ENCODE data around the gene KAZALD1. TPM values are rescaled to one million over a fixed set of nuclear protein-coding genes. Genes with fewer than 3 reads are reported as not detected.

KAZALD1 gene
- polyA plus RNA-seq: 29.0 TPM
- long read RNA-seq, donor 1, partial matches to known transcripts: 0 of 4 reads
- long read RNA-seq, donor 1, other reads (novel, unspliced or antisense): 0 of 4 reads
- long read RNA-seq, donor 2, transcript KAZALD1-202 (2 exons, 1,134 nt): major isoform, 6 of 12 reads
- long read RNA-seq, donor 2, transcript KAZALD1-206 (1 exons, 665 nt): minor isoform, 5 of 12 reads
- long read RNA-seq, donor 2, partial matches to known transcripts: 0 of 12 reads
- long read RNA-seq, donor 2, other reads (novel, unspliced or antisense): 0 of 12 reads
- long read RNA-seq, donor 3: 0 reads
- long read RNA-seq, donor 4, partial matches to known transcripts: 0 of 1 reads
- long read RNA-seq, donor 4, other reads (novel, unspliced or antisense): 0 of 1 reads
- long read RNA-seq, donor 5, partial matches to known transcripts: 0 of 5 reads
- long read RNA-seq, donor 5, other reads (novel, unspliced or antisense): 0 of 5 reads
- long read RNA-seq, donor 6, transcript KAZALD1-202 (2 exons, 1,134 nt): major isoform, 6 of 7 reads
- long read RNA-seq, donor 6, partial matches to known transcripts: 0 of 7 reads
- long read RNA-seq, donor 6, other reads (novel, unspliced or antisense): 0 of 7 reads
- long read RNA-seq, donor 7, partial matches to known transcripts: 0 of 1 reads
- long read RNA-seq, donor 7, other reads (novel, unspliced or antisense): 0 of 1 reads
- long read RNA-seq, donor 8, transcript KAZALD1-202 (2 exons, 1,134 nt): major isoform, 7 of 10 reads
- long read RNA-seq, donor 8, partial matches to known transcripts: 0 of 10 reads
- long read RNA-seq, donor 8, other reads (novel, unspliced or antisense): 0 of 10 reads
- long read RNA-seq, donor 9, partial matches to known transcripts: 0 of 9 reads
- long read RNA-seq, donor 9, other reads (novel, unspliced or antisense): 0 of 9 reads
- long read RNA-seq, donor 10, transcript KAZALD1-202 (2 exons, 1,134 nt): major isoform, 6 of 11 reads
- long read RNA-seq, donor 10, partial matches to known transcripts: 0 of 11 reads
- long read RNA-seq, donor 10, other reads (novel, unspliced or antisense): 0 of 11 reads
- long read RNA-seq, donor 11, partial matches to known transcripts: 0 of 1 reads
- long read RNA-seq, donor 11, other reads (novel, unspliced or antisense): 0 of 1 reads

DNA sequence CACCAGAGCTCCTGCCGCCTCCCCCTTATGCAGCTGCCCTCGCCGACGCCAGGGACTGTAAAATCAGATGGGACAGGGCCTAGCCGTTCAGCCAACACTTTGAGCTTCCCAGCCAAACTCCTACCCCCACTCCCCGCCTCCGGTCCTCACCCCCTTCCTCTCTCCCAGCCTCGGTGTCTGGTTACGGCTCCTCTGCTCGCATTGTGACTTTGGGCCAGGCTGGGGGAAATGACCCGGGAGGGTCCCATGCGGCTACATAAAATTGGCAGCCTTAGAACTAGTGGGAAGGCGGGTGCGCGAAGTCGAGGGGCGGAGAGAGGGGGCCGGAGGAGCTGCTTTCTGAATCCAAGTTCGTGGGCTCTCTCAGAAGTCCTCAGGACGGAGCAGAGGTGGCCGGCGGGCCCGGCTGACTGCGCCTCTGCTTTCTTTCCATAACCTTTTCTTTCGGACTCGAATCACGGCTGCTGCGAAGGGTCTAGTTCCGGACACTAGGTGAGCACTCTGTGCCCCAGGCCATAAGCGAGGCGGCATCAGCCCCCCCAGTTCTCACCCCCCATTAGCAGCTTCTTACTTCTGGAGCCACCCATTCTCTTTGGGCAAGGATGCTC lies at the start of gene KAZALD1:
KAZALD1 (plus strand) TSS at position 366 of the 608 bp plus-strand sequence. CDS start 604 bp downstream, outside the sequence.
- no CpG with 5 or more reads among the region's 31 CpGs for WGBS (ENCODE audit: insufficient coverage, low lambda C conversion rate)
- H3K4me1 ChIP-seq (ENCODE audit: control insufficient read depth, insufficient read depth, low read length): peaks cover 53% of the 10 kb centered on the region
- H3K27ac ChIP-seq (ENCODE audit: low read length): peak within 1 kb of the TSS; percentile 99
- DNase-seq: peak in 1 of 2 donors; percentile 46
- H3K4me3 ChIP-seq (ENCODE audit: low read length): peak within 1 kb of the TSS; percentile 96
- peaks cover 4% of the 10 kb centered on the region for H3K9me3 ChIP-seq (ENCODE audit: control insufficient read depth, low read depth, low read length)
- H3K27me3 ChIP-seq (ENCODE audit: control insufficient read depth, insufficient read depth, low read length): peaks cover 5% of the 10 kb centered on the region
- no peaks in the 10 kb centered on the region for H3K36me3 ChIP-seq (ENCODE audit: control insufficient read depth, insufficient read depth, low read length)

DNA sequence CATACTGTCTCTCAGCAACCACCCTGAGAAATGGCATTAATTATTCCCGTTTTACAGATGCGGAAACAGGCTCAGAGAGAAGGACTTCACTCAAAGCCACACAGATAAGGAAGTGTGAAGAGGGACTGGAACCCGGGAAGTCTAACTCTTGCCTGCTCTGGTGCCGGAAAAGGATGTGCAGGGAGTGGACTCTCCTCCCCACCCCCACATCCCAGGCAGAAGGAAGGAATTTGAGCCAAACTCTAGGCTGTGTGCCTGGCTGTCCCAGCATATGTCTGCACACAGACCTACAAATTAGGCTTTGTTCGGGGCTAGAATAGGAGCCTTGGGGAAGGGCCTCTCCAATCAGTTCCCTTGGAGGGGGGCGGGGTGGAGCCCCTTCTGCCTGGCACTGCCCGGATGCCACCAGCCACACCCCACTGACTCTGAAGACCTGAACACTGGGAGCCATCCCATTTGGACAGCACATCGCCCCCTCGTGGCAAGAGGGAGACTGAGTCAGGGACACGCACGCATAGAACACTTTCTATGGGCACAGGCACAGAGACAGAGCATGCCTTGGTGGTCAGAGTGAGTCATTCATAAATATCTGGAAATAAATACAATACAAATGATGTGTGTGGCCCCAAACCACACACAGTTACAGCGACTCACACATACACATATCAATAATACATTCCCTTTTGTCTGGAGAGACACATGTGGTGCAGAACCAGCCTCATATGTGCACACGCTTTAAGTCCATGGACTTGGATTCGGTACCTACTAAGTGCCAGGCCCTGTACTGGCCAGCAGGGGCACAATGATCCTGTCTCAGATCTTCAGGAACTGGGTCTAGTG lies 49.0 kb upstream of the KAZALD1 start:
- Histone ChIP-seq H3K4me3 (ENCODE audit: low read length) (no peak overlapping the region), H3K36me3 (ENCODE audit: control insufficient read depth, insufficient read depth, low read length) (peaks cover 8% of the 10 kb centered on the region), H3K27ac (ENCODE audit: low read length) (no peak overlapping the region), H3K4me1 (ENCODE audit: control insufficient read depth, insufficient read depth, low read length) (peaks cover 29% of the 10 kb centered on the region), H3K9me3 (ENCODE audit: control insufficient read depth, low read depth, low read length) (no peaks in the 10 kb centered on the region), H3K27me3 (ENCODE audit: control insufficient read depth, insufficient read depth, low read length) (no peaks in the 10 kb centered on the region)
- WGBS (ENCODE audit: insufficient coverage, low lambda C conversion rate): no CpG with 5 or more reads among the region's 14 CpGs
- DNase-seq: peak; percentile 74 to 81

DNA sequence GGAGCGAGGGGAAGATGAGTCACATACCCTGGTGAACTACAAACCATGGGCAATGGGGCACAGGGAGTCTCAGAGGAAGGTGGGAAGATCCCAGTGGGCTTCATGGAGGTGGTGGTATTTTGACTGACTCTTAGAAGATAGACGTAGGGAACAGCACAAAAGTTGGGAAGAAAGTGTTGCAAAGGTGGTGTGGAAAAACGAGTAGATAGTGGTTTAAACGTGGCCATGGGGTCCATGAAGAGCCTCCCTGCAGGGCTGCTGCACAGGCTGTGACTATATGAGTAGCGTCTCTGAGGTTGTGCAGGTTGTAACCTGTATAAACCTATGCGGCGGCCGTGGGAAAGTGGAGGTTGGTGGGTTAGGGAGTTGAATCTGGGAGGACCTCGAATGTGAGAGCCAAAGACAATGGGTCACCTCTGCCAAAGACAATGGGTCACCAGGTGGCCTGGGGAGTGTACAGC lies 48.4 kb upstream of the KAZALD1 start:
- H3K27ac ChIP-seq (ENCODE audit: low read length): no peak overlapping the region
- peaks cover 3% of the 10 kb centered on the region for H3K36me3 ChIP-seq (ENCODE audit: control insufficient read depth, insufficient read depth, low read length)
- DNase-seq: no peak

DNA sequence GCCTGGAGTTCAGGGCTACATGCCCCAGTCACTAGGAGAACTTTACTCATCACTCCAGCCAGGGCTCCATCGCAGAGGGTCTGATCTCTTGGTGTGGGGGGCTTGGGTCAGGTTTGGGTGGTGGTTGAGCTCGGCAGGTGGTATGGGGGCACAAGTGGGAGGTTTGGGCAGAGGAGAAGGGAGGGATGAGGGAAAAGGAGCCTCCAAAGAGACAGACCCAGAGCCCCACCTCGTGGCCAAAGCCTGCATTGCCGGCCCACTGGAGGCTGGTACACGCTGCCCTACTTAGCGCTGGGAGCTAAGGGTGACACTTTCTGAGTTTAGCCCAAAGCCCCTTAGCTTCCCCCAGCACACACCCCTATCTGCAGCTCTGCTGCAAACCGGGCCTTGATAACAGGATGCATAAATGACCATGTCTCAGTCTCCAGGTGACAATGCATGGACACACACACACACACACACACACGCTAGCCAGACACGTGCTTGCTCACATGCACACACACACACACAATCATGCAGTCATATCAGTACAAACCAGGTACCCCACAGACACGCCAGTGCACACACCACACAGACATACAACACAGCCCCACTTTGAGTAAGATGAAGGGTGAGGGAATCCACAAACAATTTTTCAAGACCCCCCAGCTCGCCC lies 47.4 kb upstream of the KAZALD1 start:
- H3K4me3 ChIP-seq (ENCODE audit: low read length): no peak overlapping the region
- H3K27me3 ChIP-seq (ENCODE audit: control insufficient read depth, insufficient read depth, low read length): peaks cover 4% of the 10 kb centered on the region
- no peak overlapping the region for H3K27ac ChIP-seq (ENCODE audit: low read length)
- peaks cover 3% of the 10 kb centered on the region for H3K36me3 ChIP-seq (ENCODE audit: control insufficient read depth, insufficient read depth, low read length)
- no peaks in the 10 kb centered on the region for H3K9me3 ChIP-seq (ENCODE audit: control insufficient read depth, low read depth, low read length)
- H3K4me1 ChIP-seq (ENCODE audit: control insufficient read depth, insufficient read depth, low read length): peaks cover 29% of the 10 kb centered on the region
- DNase-seq: peak in 1 of 2 donors; percentile 60
- no CpG with 5 or more reads among the region's 11 CpGs for WGBS (ENCODE audit: insufficient coverage, low lambda C conversion rate)

More for the DNA sequence above, 48.4 kb upstream of the KAZALD1 start:
- peaks cover under 1% of the 10 kb centered on the region for H3K27me3 ChIP-seq (ENCODE audit: control insufficient read depth, insufficient read depth, low read length)
- H3K4me3 ChIP-seq (ENCODE audit: low read length): no peak overlapping the region
- no CpG with 5 or more reads among the region's 9 CpGs for WGBS (ENCODE audit: insufficient coverage, low lambda C conversion rate)
- peaks cover 29% of the 10 kb centered on the region for H3K4me1 ChIP-seq (ENCODE audit: control insufficient read depth, insufficient read depth, low read length)
- H3K9me3 ChIP-seq (ENCODE audit: control insufficient read depth, low read depth, low read length): no peaks in the 10 kb centered on the region

GRCh38 chr10:101014966-101015581 lies 46.7 kb upstream of the KAZALD1 start:
- 100% methylated on average over 2 of the region's 7 CpGs for WGBS (ENCODE audit: insufficient coverage, low lambda C conversion rate)
- no peak for DNase-seq
- H3K4me1 ChIP-seq (ENCODE audit: control insufficient read depth, insufficient read depth, low read length): peaks cover 29% of the 10 kb centered on the region
- no peak overlapping the region for H3K4me3 ChIP-seq (ENCODE audit: low read length)
- H3K27ac ChIP-seq (ENCODE audit: low read length): no peak overlapping the region
- no peaks in the 10 kb centered on the region for H3K9me3 ChIP-seq (ENCODE audit: control insufficient read depth, low read depth, low read length)
- H3K27me3 ChIP-seq (ENCODE audit: control insufficient read depth, insufficient read depth, low read length): peaks cover 4% of the 10 kb centered on the region
- peaks cover 3% of the 10 kb centered on the region for H3K36me3 ChIP-seq (ENCODE audit: control insufficient read depth, insufficient read depth, low read length)

DNA sequence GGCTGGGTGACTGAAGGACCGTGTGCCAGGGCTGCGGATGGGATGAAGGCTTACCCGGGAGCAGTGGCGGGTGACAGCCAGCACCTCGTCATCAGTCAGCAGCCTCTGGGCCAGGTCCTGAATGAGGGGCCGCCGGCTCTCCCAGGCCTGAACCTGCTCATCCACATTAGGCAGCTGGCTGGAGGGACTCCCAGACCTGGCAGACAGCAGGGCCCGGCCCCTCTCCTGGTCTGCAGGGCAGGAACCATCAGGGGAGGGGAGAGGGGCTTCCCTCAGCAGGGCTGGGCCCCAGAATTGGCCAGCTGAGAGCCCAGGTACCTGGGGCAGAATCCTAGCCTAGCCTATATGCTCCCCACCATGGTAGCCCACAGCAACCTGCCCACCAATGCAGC lies 46.2 kb upstream of the KAZALD1 start:
- no peak for DNase-seq
- H3K36me3 ChIP-seq (ENCODE audit: control insufficient read depth, insufficient read depth, low read length): peaks cover 4% of the 10 kb centered on the region
- no peak overlapping the region for H3K4me3 ChIP-seq (ENCODE audit: low read length)
- no peak overlapping the region for H3K27ac ChIP-seq (ENCODE audit: low read length)
- H3K9me3 ChIP-seq (ENCODE audit: control insufficient read depth, low read depth, low read length): no peaks in the 10 kb centered on the region
- WGBS (ENCODE audit: insufficient coverage, low lambda C conversion rate): no CpG with 5 or more reads among the region's 8 CpGs
- peaks cover 4% of the 10 kb centered on the region for H3K27me3 ChIP-seq (ENCODE audit: control insufficient read depth, insufficient read depth, low read length)
- H3K4me1 ChIP-seq (ENCODE audit: control insufficient read depth, insufficient read depth, low read length): peaks cover 29% of the 10 kb centered on the region

DNA sequence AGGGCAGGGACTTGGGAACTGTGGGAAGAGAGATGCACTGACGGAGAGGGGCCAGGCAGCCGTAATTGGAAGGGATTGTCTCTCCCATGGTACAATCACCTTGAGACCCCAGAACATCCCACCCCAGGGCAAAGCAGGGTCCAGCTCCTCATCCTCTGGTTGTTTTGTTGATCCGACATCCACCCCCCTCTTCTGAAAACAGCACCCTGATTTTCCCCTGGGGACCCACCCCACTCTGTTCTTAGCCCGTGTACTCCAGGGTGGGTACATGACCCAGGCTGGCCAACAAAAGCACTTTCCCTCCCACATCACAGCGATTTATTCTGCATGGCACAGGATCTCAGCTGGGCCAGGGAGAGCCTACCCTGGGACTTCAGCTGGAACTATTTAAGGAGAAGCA lies 45.0 kb upstream of the KAZALD1 start:
- no peak for DNase-seq
- no peak overlapping the region for H3K27ac ChIP-seq (ENCODE audit: low read length)
- WGBS (ENCODE audit: insufficient coverage, low lambda C conversion rate): 100% methylated on average over 1 of the region's 5 CpGs
- H3K4me1 ChIP-seq (ENCODE audit: control insufficient read depth, insufficient read depth, low read length): peaks cover 29% of the 10 kb centered on the region
- H3K36me3 ChIP-seq (ENCODE audit: control insufficient read depth, insufficient read depth, low read length): peaks cover 6% of the 10 kb centered on the region
- H3K27me3 ChIP-seq (ENCODE audit: control insufficient read depth, insufficient read depth, low read length): peaks cover 4% of the 10 kb centered on the region
- no peaks in the 10 kb centered on the region for H3K9me3 ChIP-seq (ENCODE audit: control insufficient read depth, low read depth, low read length)
- H3K4me3 ChIP-seq (ENCODE audit: low read length): no peak overlapping the region

GRCh38 chr10:101018118-101018599 lies 43.6 kb upstream of the KAZALD1 start:
- no CpG with 5 or more reads among the region's 20 CpGs for WGBS (ENCODE audit: insufficient coverage, low lambda C conversion rate)
- H3K27me3 ChIP-seq (ENCODE audit: control insufficient read depth, insufficient read depth, low read length): peaks cover 4% of the 10 kb centered on the region
- peaks cover 21% of the 10 kb centered on the region for H3K4me1 ChIP-seq (ENCODE audit: control insufficient read depth, insufficient read depth, low read length)
- H3K36me3 ChIP-seq (ENCODE audit: control insufficient read depth, insufficient read depth, low read length): peaks cover 11% of the 10 kb centered on the region
- H3K4me3 ChIP-seq (ENCODE audit: low read length): no peak overlapping the region
- H3K27ac ChIP-seq (ENCODE audit: low read length): no peak overlapping the region
- DNase-seq: no peak
- no peaks in the 10 kb centered on the region for H3K9me3 ChIP-seq (ENCODE audit: control insufficient read depth, low read depth, low read length)

All from large intestine (tissue), 12 donors.